ENCODE results near the gene ARHGEF28.

The ARHGEF28 gene

DNA sequence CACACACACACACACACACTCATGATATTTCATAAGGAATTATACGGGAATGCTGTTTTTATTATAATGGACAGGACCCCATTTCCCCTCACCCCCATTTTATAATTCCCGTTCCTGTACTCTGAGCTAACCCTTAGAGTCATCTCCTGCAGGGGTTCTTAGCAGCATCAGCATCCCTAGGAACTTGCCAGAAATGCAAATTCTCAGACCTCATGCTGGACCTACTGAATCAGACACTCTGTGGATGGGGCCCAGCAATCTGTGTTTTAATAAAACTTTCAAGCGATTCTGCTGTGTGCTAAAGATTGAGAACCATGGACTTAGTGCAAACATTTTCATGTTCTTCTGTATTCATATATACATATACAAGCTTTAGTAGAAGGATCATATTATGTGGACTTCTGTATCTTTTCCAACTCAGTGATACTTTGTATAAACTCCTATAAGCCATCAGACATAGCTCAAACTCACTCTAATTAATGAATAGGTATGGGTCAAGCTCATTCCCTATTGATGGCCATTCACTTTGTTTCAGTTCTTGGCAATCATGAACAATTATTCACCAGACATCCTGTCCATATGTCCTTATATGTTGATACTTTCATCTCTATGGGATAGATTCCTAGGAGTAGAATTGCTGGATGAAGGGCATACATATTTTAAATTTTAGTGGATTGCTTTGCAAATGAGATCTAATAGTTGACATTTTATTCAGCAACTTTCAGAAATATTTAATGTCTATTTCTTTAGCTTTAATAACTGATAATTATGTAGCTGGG is 65.5 kb downstream of the ARHGEF28 start:
- H3K36me3 ChIP-seq (ENCODE audit: control insufficient read depth, insufficient read depth, low read length), result no peaks in the 10 kb centered on the region
- no peaks in the 10 kb centered on the region for H3K4me1 ChIP-seq (ENCODE audit: control insufficient read depth, insufficient read depth, low read length, poor library complexity, severe bottlenecking)
- H3K4me3 ChIP-seq (ENCODE audit: insufficient read depth, low read depth, low read length, poor library complexity, severe bottlenecking), result no peak overlapping the region
- no peaks in the 10 kb centered on the region for H3K9me3 ChIP-seq (ENCODE audit: control insufficient read depth, low read length)
- H3K27me3 ChIP-seq (replicated peaks; ENCODE audit: control insufficient read depth, insufficient read depth, low read length, poor library complexity, severe bottlenecking), result no peaks in the 10 kb centered on the region
- no peak overlapping the region for H3K27ac ChIP-seq (ENCODE audit: insufficient read depth, low read length, poor library complexity, severe bottlenecking)
- no peak for DNase-seq

- Histone ChIP-seq H3K4me1 (ENCODE audit: control insufficient read depth, insufficient read depth, low read length, poor library complexity, severe bottlenecking) (no peaks in the 10 kb centered on the region), H3K4me3 (ENCODE audit: insufficient read depth, low read depth, low read length, poor library complexity, severe bottlenecking) (no peak overlapping the region), H3K27me3 (replicated peaks; ENCODE audit: control insufficient read depth, insufficient read depth, low read length, poor library complexity, severe bottlenecking) (no peaks in the 10 kb centered on the region), H3K27ac (ENCODE audit: insufficient read depth, low read length, poor library complexity, severe bottlenecking) (no peak overlapping the region), H3K9me3 (ENCODE audit: control insufficient read depth, low read length) (no peaks in the 10 kb centered on the region), H3K36me3 (ENCODE audit: control insufficient read depth, insufficient read depth, low read length) (no peaks in the 10 kb centered on the region)
- DNase-seq, result no peak
Measured at GRCh38 chr5:73692166-73692640, 66.2 kb downstream of the ARHGEF28 start.

GRCh38 chr5:73692981-73693380 is 67.0 kb downstream of the ARHGEF28 start:
- no peaks in the 10 kb centered on the region for H3K4me1 ChIP-seq (ENCODE audit: control insufficient read depth, insufficient read depth, low read length, poor library complexity, severe bottlenecking)
- H3K27me3 ChIP-seq (replicated peaks; ENCODE audit: control insufficient read depth, insufficient read depth, low read length, poor library complexity, severe bottlenecking), result no peaks in the 10 kb centered on the region
- no peaks in the 10 kb centered on the region for H3K9me3 ChIP-seq (ENCODE audit: control insufficient read depth, low read length)
- no peak for DNase-seq
- no peak overlapping the region for H3K27ac ChIP-seq (ENCODE audit: insufficient read depth, low read length, poor library complexity, severe bottlenecking)
- H3K4me3 ChIP-seq (ENCODE audit: insufficient read depth, low read depth, low read length, poor library complexity, severe bottlenecking), result no peak overlapping the region
- no peaks in the 10 kb centered on the region for H3K36me3 ChIP-seq (ENCODE audit: control insufficient read depth, insufficient read depth, low read length)

- no peak for DNase-seq
- Histone ChIP-seq H3K4me1 (ENCODE audit: control insufficient read depth, insufficient read depth, low read length, poor library complexity, severe bottlenecking) (no peaks in the 10 kb centered on the region), H3K27ac (ENCODE audit: insufficient read depth, low read length, poor library complexity, severe bottlenecking) (no peak overlapping the region)
Measured at GRCh38 chr5:73693573-73694061, 67.6 kb downstream of the ARHGEF28 start.

GRCh38 chr5:73694089-73694488 is 68.1 kb downstream of the ARHGEF28 start:
- no peaks in the 10 kb centered on the region for H3K9me3 ChIP-seq (ENCODE audit: control insufficient read depth, low read length)
- no peak overlapping the region for H3K27ac ChIP-seq (ENCODE audit: insufficient read depth, low read length, poor library complexity, severe bottlenecking)
- no peak overlapping the region for H3K4me3 ChIP-seq (ENCODE audit: insufficient read depth, low read depth, low read length, poor library complexity, severe bottlenecking)
- DNase-seq, result no peak
- H3K4me1 ChIP-seq (ENCODE audit: control insufficient read depth, insufficient read depth, low read length, poor library complexity, severe bottlenecking), result no peaks in the 10 kb centered on the region
- H3K27me3 ChIP-seq (replicated peaks; ENCODE audit: control insufficient read depth, insufficient read depth, low read length, poor library complexity, severe bottlenecking), result no peaks in the 10 kb centered on the region
- H3K36me3 ChIP-seq (ENCODE audit: control insufficient read depth, insufficient read depth, low read length), result no peaks in the 10 kb centered on the region

More at GRCh38 chr5:73693573-73694061, 67.6 kb downstream of the ARHGEF28 start:
- Histone ChIP-seq H3K9me3 (ENCODE audit: control insufficient read depth, low read length) (no peaks in the 10 kb centered on the region), H3K36me3 (ENCODE audit: control insufficient read depth, insufficient read depth, low read length) (no peaks in the 10 kb centered on the region), H3K4me3 (ENCODE audit: insufficient read depth, low read depth, low read length, poor library complexity, severe bottlenecking) (no peak overlapping the region), H3K27me3 (replicated peaks; ENCODE audit: control insufficient read depth, insufficient read depth, low read length, poor library complexity, severe bottlenecking) (no peaks in the 10 kb centered on the region)

DNA sequence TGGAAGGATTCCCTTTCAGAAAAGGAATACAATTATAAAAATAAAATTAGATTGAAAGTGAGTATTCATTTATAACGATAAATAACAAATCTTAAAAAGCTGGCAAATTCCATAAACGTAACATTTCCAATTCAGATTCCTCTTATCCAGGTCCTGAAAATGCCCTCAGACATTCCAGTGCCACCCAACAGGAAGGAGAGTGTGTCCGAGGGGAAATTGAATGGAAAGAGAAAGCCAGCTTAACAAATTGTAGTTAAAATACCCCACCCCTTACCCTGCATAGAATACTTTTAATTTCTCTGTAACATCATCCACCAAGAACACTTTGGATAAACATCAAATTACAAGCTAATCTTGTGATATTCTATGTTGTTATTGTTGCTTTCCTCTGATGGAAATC is 72.0 kb downstream of the ARHGEF28 start:
- Histone ChIP-seq H3K27ac (ENCODE audit: insufficient read depth, low read length, poor library complexity, severe bottlenecking) (no peak overlapping the region), H3K4me3 (ENCODE audit: insufficient read depth, low read depth, low read length, poor library complexity, severe bottlenecking) (no peak overlapping the region), H3K4me1 (ENCODE audit: control insufficient read depth, insufficient read depth, low read length, poor library complexity, severe bottlenecking) (no peaks in the 10 kb centered on the region), H3K27me3 (replicated peaks; ENCODE audit: control insufficient read depth, insufficient read depth, low read length, poor library complexity, severe bottlenecking) (peaks cover 4% of the 10 kb centered on the region), H3K36me3 (ENCODE audit: control insufficient read depth, insufficient read depth, low read length) (no peaks in the 10 kb centered on the region), H3K9me3 (ENCODE audit: control insufficient read depth, low read length) (no peaks in the 10 kb centered on the region)
- DNase-seq, result no peak

DNA sequence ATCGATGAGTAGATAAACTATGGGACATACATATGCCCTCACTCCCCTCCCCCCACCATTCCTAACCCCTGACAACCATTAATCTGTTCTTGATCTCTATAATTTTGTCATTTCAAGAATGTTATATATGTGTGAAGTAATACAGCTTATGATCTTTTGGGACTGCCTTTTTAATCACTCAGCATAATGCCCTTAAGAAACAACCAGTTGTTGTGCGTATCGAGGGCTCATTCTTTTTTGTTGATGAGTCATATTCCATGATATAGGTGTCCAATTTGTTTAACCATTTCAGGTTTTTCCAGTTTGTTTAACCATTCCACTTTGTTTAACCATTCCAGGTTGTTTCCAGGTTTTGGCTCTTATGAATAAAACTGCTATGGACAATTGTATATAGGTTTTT is 75.6 kb downstream of the ARHGEF28 start:
- no peak for DNase-seq
- Histone ChIP-seq H3K36me3 (ENCODE audit: control insufficient read depth, insufficient read depth, low read length) (no peaks in the 10 kb centered on the region), H3K27me3 (replicated peaks; ENCODE audit: control insufficient read depth, insufficient read depth, low read length, poor library complexity, severe bottlenecking) (peaks cover 4% of the 10 kb centered on the region), H3K9me3 (ENCODE audit: control insufficient read depth, low read length) (no peaks in the 10 kb centered on the region), H3K4me1 (ENCODE audit: control insufficient read depth, insufficient read depth, low read length, poor library complexity, severe bottlenecking) (no peaks in the 10 kb centered on the region), H3K27ac (ENCODE audit: insufficient read depth, low read length, poor library complexity, severe bottlenecking) (no peak overlapping the region), H3K4me3 (ENCODE audit: insufficient read depth, low read depth, low read length, poor library complexity, severe bottlenecking) (no peak overlapping the region)

- H3K27ac ChIP-seq (ENCODE audit: insufficient read depth, low read length, poor library complexity, severe bottlenecking), result no peak overlapping the region
- peaks cover 4% of the 10 kb centered on the region for H3K27me3 ChIP-seq (replicated peaks; ENCODE audit: control insufficient read depth, insufficient read depth, low read length, poor library complexity, severe bottlenecking)
- no peak overlapping the region for H3K4me3 ChIP-seq (ENCODE audit: insufficient read depth, low read depth, low read length, poor library complexity, severe bottlenecking)
- no peaks in the 10 kb centered on the region for H3K36me3 ChIP-seq (ENCODE audit: control insufficient read depth, insufficient read depth, low read length)
- no peaks in the 10 kb centered on the region for H3K9me3 ChIP-seq (ENCODE audit: control insufficient read depth, low read length)
- DNase-seq, result no peak
- H3K4me1 ChIP-seq (ENCODE audit: control insufficient read depth, insufficient read depth, low read length, poor library complexity, severe bottlenecking), result no peaks in the 10 kb centered on the region
Measured at GRCh38 chr5:73702534-73702933, 76.5 kb downstream of the ARHGEF28 start.

DNA sequence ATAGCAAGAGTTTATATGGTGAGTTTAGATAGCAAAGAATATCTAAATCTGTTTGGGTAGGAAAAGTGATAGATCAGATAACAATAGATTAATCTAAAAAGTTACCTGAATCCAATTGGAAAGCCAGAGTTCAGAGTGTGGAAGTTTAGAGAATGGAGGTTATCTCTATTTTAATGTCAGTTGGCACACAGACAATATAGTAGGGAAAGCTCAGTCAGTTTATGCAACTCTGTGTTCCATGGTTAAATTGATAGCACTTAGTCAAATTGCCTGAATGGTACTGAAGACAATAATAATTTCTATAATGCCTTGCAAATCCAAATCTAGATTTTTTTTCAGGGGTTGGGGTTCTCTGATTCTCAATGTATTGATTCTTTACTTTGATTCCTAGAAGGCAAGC is 77.0 kb downstream of the ARHGEF28 start:
- Histone ChIP-seq H3K4me1 (ENCODE audit: control insufficient read depth, insufficient read depth, low read length, poor library complexity, severe bottlenecking) (no peaks in the 10 kb centered on the region), H3K9me3 (ENCODE audit: control insufficient read depth, low read length) (no peaks in the 10 kb centered on the region), H3K27ac (ENCODE audit: insufficient read depth, low read length, poor library complexity, severe bottlenecking) (no peak overlapping the region), H3K27me3 (replicated peaks; ENCODE audit: control insufficient read depth, insufficient read depth, low read length, poor library complexity, severe bottlenecking) (peaks cover 4% of the 10 kb centered on the region), H3K36me3 (ENCODE audit: control insufficient read depth, insufficient read depth, low read length) (no peaks in the 10 kb centered on the region), H3K4me3 (ENCODE audit: insufficient read depth, low read depth, low read length, poor library complexity, severe bottlenecking) (no peak overlapping the region)
- DNase-seq, result no peak

GRCh38 chr5:73705364-73705763 is 79.4 kb downstream of the ARHGEF28 start:
- H3K36me3 ChIP-seq (ENCODE audit: control insufficient read depth, insufficient read depth, low read length), result no peaks in the 10 kb centered on the region
- no peaks in the 10 kb centered on the region for H3K4me1 ChIP-seq (ENCODE audit: control insufficient read depth, insufficient read depth, low read length, poor library complexity, severe bottlenecking)
- no peak overlapping the region for H3K27ac ChIP-seq (ENCODE audit: insufficient read depth, low read length, poor library complexity, severe bottlenecking)
- DNase-seq, result no peak
- no peak overlapping the region for H3K4me3 ChIP-seq (ENCODE audit: insufficient read depth, low read depth, low read length, poor library complexity, severe bottlenecking)
- peaks cover 4% of the 10 kb centered on the region for H3K27me3 ChIP-seq (replicated peaks; ENCODE audit: control insufficient read depth, insufficient read depth, low read length, poor library complexity, severe bottlenecking)
- H3K9me3 ChIP-seq (ENCODE audit: control insufficient read depth, low read length), result no peaks in the 10 kb centered on the region

Data from effector memory CD4-positive, alpha-beta T cell (primary cell).